ENCODE results near the gene ZRSR2.
"Not testable (repeated sequence)": the region's sequence is repeated elsewhere in the genome, so short reads cannot be mapped to it uniquely, and the experiment has no call there.

Gene ZRSR2

GRCh38 chrX:15816438-15816809, 26.1 kb downstream of the ZRSR2 start:
- ATAC-seq (replicated peaks) (peak in 1 of 2 donors; percentile 14), DNase-seq (no peak)
- H3K9me3 Mint-ChIP-seq, result no peaks in the 10 kb centered on the region
- no peaks in the 10 kb centered on the region for H3K27me3 Mint-ChIP-seq
- no peak overlapping the region for H3K4me3 Mint-ChIP-seq
- H3K36me3 Mint-ChIP-seq, result peaks cover 17 to 59% of the 10 kb centered on the region in 2 donors
- H3K4me1 Mint-ChIP-seq, result peaks cover 6 to 8% of the 10 kb centered on the region in 2 donors
- no peak overlapping the region for H3K27ac Mint-ChIP-seq

DNA sequence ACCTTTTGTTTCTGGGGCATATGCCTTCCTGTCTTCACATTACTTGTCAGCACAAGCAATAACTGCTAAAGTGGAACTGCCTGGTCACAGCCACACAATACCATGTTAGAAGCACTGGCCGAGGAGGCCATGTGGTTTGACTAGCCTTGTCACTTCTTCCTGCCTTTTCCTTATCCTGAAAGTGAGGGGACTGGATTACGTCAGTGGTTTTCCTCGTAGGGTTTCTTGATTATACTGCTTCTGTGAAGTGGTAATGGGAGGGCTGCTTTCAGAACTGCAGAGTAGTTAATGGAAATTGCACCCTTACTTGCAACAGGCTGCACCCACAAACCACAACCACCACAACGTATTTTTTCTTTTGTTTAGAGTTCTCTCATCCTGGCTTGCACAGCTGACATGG, 26.6 kb downstream of the ZRSR2 start:
- no peak for ATAC-seq (replicated peaks)
- Mint-ChIP-seq H3K9me3 (no peaks in the 10 kb centered on the region), H3K4me3 (no peak overlapping the region), H3K4me1 (peaks cover 6 to 8% of the 10 kb centered on the region in 2 donors), H3K36me3 (peaks cover 17 to 58% of the 10 kb centered on the region in 2 donors), H3K27me3 (no peaks in the 10 kb centered on the region), H3K27ac (no peak overlapping the region)
- no peak for DNase-seq

- Mint-ChIP-seq H3K27ac (no peak overlapping the region), H3K4me3 (no peak overlapping the region), H3K36me3 (peaks cover 25 to 60% of the 10 kb centered on the region in 2 donors), H3K27me3 (no peaks in the 10 kb centered on the region), H3K9me3 (no peaks in the 10 kb centered on the region), H3K4me1 (peaks cover 6 to 8% of the 10 kb centered on the region in 2 donors)
- DNase-seq (no peak), ATAC-seq (replicated peaks) (no peak)
These were observed 30.1 kb downstream of the ZRSR2 start for GRCh38 chrX:15820106-15821073.

GRCh38 chrX:15822922-15823321, 32.6 kb downstream of the ZRSR2 start:
- peaks cover 26 to 54% of the 10 kb centered on the region in 2 donors for H3K36me3 Mint-ChIP-seq
- peaks cover 0 to 2% of the 10 kb centered on the region in 2 donors for H3K4me1 Mint-ChIP-seq
- no peaks in the 10 kb centered on the region for H3K9me3 Mint-ChIP-seq
- DNase-seq (no peak), ATAC-seq (replicated peaks) (no peak)
- no peaks in the 10 kb centered on the region for H3K27me3 Mint-ChIP-seq
- no peak overlapping the region for H3K4me3 Mint-ChIP-seq
- no peak overlapping the region for H3K27ac Mint-ChIP-seq

DNA sequence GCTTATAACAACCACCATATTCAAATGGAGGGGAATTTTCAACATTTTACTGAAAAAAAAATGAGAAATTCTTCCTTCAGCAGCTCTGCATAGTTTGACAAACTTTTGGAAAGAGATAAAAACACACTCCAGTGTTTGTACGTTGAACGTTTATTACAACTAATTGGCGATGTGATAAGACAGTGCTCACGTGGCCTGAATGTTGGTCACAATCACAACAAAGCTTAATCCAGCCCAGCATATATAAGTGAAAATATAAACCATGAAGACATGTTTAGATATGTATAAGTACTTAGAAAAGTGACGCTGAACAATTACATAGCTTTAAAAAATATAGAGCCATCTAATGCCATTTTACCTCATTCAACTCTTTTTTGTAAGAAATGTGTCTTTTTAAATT, 35.7 kb downstream of the ZRSR2 start:
- Mint-ChIP-seq H3K9me3 (no peaks in the 10 kb centered on the region), H3K4me3 (no peak overlapping the region), H3K27me3 (no peaks in the 10 kb centered on the region), H3K4me1 (peaks cover 4 to 10% of the 10 kb centered on the region in 2 donors), H3K36me3 (peaks cover 16 to 52% of the 10 kb centered on the region in 2 donors), H3K27ac (no peak overlapping the region)
- no peak for DNase-seq
- ATAC-seq (replicated peaks), result no peak

DNA sequence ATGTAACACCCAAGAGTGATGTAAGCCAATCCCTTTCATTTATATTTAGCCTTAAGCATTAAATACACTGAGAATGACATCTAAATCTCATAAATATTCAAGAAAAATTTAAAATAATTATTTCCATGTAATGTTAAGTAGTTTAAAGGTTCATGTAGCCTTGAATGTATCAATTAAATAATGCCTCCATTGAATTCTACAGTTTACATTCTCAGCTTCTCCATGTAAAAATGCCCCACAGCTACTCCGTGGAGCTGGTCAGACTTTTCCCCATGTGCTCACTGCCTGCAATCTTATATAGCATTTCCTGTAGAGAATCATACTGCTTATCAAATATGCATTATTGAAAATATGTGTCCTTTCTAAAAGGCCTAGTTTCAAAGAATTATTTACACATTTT, 38.9 kb downstream of the ZRSR2 start:
- DNase-seq (no peak), ATAC-seq (replicated peaks) (no peak)
- H3K9me3 Mint-ChIP-seq, result no peaks in the 10 kb centered on the region
- no peak overlapping the region for H3K27ac Mint-ChIP-seq
- no peak overlapping the region for H3K4me3 Mint-ChIP-seq
- H3K4me1 Mint-ChIP-seq, result peaks cover 8 to 15% of the 10 kb centered on the region in 2 donors
- peaks cover 9 to 37% of the 10 kb centered on the region in 2 donors for H3K36me3 Mint-ChIP-seq
- no peaks in the 10 kb centered on the region for H3K27me3 Mint-ChIP-seq

GRCh38 chrX:15831347-15831746, 41.1 kb downstream of the ZRSR2 start:
- H3K27me3 Mint-ChIP-seq; H3K9me3 Mint-ChIP-seq; H3K4me3 Mint-ChIP-seq; DNase-seq; H3K27ac Mint-ChIP-seq; ATAC-seq (replicated peaks): not testable (repeated sequence)
- Mint-ChIP-seq H3K36me3 (peaks cover 13 to 35% of the 10 kb centered on the region in 2 donors), H3K4me1 (peaks cover 10 to 20% of the 10 kb centered on the region in 2 donors)

- no peak for DNase-seq
- H3K36me3 Mint-ChIP-seq, result peaks cover 11 to 23% of the 10 kb centered on the region in 2 donors
- no peaks in the 10 kb centered on the region for H3K9me3 Mint-ChIP-seq
- H3K4me1 Mint-ChIP-seq, result peaks cover 10 to 20% of the 10 kb centered on the region in 2 donors
- no peaks in the 10 kb centered on the region for H3K27me3 Mint-ChIP-seq
- H3K4me3 Mint-ChIP-seq, result no peak overlapping the region
- no peak overlapping the region for H3K27ac Mint-ChIP-seq
- peak in 1 of 2 donors; percentile 47 for ATAC-seq (replicated peaks)
These were observed 43.8 kb downstream of the ZRSR2 start for GRCh38 chrX:15834053-15834452.

DNA sequence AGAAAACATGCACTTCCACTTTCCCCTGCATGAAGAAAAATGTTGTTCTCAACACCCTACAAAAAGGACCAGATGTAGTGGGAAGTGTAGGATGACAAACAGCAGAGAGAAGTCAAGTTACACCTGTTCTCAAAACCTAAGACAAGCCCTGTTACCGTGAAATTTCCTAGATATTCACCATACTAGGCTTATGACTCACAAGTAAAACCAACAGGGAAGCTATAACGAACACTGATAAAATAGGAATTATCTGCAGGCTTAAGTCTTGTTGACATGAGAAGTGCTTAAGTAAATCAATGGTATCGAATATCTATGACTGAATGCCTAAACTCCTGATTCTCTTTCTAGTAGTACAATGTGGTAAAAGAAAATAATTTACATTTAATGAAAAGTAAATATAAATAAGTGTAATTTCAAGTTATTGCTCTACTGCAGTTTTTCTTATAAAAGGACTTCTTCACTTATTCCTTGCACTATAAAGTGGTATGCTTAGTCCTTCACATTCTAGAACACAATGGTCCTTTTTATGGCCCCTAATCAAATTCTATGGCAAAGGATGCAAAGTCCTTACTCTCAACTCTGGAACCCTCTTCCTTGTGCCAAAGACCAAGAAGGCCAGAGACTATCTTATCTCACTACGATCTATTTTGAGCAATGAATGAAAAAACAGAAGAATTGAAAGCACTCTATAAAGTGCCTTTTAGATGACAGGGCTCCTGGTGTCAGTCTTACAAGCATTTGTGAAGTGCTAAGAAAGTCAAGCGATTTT, 44.7 kb downstream of the ZRSR2 start:
- ATAC-seq (replicated peaks), result no peak
- Mint-ChIP-seq H3K4me3 (no peak overlapping the region), H3K36me3 (peaks cover 11 to 18% of the 10 kb centered on the region in 2 donors), H3K9me3 (no peaks in the 10 kb centered on the region), H3K4me1 (peaks cover 8 to 12% of the 10 kb centered on the region in 2 donors), H3K27ac (peak overlapping the region; percentile 37), H3K27me3 (no peaks in the 10 kb centered on the region)
- no peak for DNase-seq

DNA sequence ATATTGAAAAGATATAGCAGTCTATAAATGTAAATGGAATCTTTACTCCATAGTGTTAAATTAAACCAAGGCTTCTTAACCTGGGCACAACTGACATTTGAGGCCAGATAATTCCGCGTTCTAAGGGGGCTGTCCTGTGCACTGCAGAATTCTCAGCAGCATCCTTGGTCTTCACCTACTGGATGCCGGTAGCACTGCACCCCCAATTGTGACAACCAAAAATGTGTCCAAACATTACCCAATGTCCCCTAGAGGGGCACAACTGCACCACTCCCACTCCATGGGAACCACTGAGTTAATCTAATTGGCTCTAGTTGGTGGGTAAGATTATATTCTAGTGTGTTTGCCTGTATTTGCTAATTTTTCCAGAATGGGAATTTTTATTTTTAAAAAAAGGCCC, 47.7 kb downstream of the ZRSR2 start:
- ATAC-seq (replicated peaks) (peak in 1 of 2 donors; percentile 72), DNase-seq (no peak)
- Mint-ChIP-seq H3K9me3 (no peaks in the 10 kb centered on the region), H3K27me3 (no peaks in the 10 kb centered on the region), H3K4me3 (no peak overlapping the region), H3K27ac (no peak overlapping the region), H3K36me3 (peaks cover 11 to 25% of the 10 kb centered on the region in 2 donors), H3K4me1 (peaks cover 7 to 10% of the 10 kb centered on the region in 2 donors)

DNA sequence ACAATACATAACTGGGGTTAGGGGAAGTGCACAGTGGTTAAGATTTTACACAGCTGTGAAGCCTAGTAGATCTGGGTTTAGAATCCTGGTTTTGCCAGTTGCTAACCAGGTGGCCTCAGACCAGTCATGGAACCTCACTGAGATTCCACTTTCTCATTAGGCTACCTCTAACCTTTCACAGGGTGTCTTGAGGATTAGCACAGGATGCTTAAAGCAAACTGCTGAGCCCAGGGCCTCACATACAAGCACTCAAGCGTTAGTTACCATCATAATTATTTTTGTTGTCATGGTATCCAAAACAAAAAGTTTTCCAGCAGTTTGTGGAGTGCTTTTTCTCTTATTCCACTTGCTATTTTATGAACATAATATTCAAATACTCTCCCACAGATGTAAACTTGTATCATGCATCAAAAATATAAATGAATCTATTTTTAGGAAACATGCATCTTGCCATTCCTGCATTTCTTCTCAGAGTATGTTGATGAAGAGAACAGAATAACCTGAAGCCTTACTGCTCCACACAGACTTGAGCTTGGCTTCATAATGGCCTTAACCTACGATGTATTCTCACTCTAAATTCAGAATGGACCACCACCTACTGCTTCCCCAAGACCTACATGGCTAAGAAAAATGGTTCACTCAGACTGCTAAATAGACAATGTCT, 51.7 kb downstream of the ZRSR2 start:
- DNase-seq, result no peak
- Mint-ChIP-seq H3K36me3 (peaks cover 2 to 33% of the 10 kb centered on the region in 2 donors), H3K27me3 (no peaks in the 10 kb centered on the region), H3K4me1 (peaks cover 0 to 3% of the 10 kb centered on the region in 2 donors), H3K27ac (no peak overlapping the region), H3K9me3 (no peaks in the 10 kb centered on the region), H3K4me3 (no peak overlapping the region)
- no peak for ATAC-seq (replicated peaks)

DNA sequence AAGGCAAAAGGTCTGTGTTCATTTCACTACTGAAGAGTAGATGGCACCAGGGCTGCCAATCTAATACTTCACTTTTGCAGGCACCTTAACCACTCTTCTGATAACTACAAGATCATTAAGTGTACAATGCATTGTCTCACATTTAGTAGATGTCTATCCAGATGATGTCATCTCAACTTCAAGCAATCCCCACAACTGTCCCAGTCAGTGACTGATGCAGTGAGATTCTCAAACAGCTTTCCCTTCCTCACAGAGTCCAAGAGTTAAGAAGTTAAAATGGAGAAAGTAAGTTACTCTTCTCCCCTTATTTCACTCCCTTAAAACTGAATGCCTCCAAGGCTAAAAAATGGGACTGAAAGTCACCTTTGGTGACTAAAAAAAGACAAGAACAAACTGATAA, 53.7 kb downstream of the ZRSR2 start:
- Mint-ChIP-seq H3K36me3 (peaks cover 2 to 33% of the 10 kb centered on the region in 2 donors), H3K4me1 (peaks cover 0 to 5% of the 10 kb centered on the region in 2 donors)

GRCh38 chrX:15848576-15848975, 58.3 kb downstream of the ZRSR2 start:
- DNase-seq, result no peak
- Mint-ChIP-seq H3K4me1 (peaks cover 12 to 24% of the 10 kb centered on the region in 2 donors), H3K4me3 (no peak overlapping the region), H3K27ac (no peak overlapping the region), H3K27me3 (no peaks in the 10 kb centered on the region), H3K9me3 (no peaks in the 10 kb centered on the region), H3K36me3 (peaks cover 13 to 40% of the 10 kb centered on the region in 2 donors)
- ATAC-seq (replicated peaks), result no peak

More for the DNA sequence above, 53.7 kb downstream of the ZRSR2 start:
- no peak overlapping the region for H3K27ac Mint-ChIP-seq
- no peaks in the 10 kb centered on the region for H3K27me3 Mint-ChIP-seq
- H3K9me3 Mint-ChIP-seq, result no peaks in the 10 kb centered on the region
- DNase-seq (no peak), ATAC-seq (replicated peaks) (no peak)
- H3K4me3 Mint-ChIP-seq, result no peak overlapping the region

DNA sequence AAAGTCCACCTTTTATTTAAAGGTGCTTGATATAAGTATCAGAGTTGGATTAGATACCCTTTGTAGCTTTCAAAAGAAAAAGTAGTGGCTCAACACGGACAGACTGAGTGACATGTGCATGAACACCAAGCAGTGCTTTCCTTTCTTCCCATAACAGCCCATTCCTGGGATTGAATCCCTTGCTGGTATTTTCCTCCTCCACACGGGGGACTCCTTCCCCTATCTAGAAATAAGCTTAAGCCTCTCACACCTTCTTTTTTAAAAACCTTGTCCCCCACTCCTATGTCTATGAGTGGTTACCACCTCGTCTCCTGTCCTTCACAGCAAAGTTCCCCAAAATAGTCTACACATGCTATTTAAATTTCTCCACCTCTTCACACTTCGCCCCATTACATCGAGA, 59.3 kb downstream of the ZRSR2 start:
- Mint-ChIP-seq H3K27me3 (no peaks in the 10 kb centered on the region), H3K27ac (no peak overlapping the region), H3K4me3 (no peak overlapping the region), H3K36me3 (peaks cover 13 to 32% of the 10 kb centered on the region in 2 donors), H3K4me1 (peaks cover 11 to 24% of the 10 kb centered on the region in 2 donors), H3K9me3 (no peaks in the 10 kb centered on the region)
- no peak for DNase-seq
- no peak for ATAC-seq (replicated peaks)
